HG02943 (cell line): ENCODE measurements around the gene CD2.

ENCODE experiments used
- ATAC-seq: cut with Tn5 transposase; IDR thresholded peaks from one replicate; pipeline ENCODE4 v1.9.1; 2021; ENCODE audit warnings: mild to moderate bottlenecking, low read depth, moderate library complexity; ENCODE audit not compliant: unreplicated experiment

Gene CD2

GRCh38 chr1:116759636-116760035 is 5.4 kb downstream of the CD2 start:
- ATAC-seq: no peak

DNA sequence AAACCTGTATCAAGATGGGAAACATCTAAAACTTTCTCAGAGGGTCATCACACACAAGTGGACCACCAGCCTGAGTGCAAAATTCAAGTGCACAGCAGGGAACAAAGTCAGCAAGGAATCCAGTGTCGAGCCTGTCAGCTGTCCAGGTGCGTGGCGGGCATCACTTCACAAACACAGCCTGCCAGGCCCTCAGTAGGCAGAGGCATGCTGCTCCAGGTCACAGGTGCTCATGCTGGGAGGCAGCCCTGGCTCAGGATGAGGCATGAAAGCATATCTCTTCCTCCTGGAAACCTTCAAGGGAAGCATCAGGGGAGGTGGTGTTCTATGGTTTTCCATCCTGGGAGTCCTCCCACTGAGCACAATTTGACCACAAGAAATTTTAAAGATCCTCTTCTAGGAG is 6.3 kb downstream of the CD2 start:
- no peak for ATAC-seq

DNA sequence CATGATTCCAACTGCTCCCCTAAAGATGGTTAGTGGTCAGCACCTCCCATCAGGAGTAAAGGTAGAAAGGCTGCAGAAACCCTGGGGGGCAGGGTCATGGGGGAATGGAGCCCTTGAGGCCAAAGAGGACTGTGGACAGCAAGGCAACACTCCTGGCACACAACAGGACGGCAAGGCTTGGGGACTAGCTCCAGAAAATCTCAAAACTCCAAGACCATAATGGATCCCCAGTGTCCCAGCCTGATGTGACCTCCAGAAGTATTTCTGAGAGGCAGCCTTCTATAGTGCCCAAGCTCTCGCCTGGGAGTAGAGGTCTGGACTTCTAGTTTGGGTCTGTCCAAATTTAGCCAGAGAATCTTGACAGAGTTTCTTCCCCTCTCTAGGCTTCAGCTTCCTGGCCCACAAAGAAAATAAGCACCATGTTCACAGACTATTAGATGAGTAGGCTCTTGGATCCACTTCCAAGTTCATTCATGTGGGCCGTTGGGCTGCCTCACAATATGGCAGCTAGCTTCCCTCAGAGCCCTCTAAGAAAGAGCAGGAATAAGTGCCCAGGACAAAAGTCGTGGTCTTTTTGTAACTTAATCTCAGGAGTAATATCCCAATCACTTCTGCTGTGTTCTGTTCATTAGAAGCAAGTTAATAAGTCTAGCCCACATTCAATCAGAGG is 6.9 kb downstream of the CD2 start:
- ATAC-seq: no peak

DNA sequence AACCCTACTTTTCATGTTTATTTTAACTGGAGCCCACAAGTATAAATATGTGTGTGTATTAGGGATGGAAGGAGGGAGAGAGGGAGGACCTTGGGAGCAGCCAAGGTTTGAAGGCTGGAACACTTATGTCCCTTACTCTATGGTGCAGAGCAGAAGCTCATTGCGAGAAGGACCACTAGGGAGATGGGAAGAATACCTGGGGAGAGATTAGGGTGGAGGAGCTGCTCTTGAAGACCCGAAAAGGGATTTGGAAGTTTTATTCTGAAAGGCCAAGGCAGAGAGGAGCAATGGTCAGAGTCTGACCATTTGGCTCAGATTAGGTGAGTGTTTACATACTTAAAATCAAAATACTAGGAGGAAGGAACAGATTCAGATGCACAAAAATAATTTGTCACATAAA is 8.1 kb downstream of the CD2 start:
- no peak for ATAC-seq

DNA sequence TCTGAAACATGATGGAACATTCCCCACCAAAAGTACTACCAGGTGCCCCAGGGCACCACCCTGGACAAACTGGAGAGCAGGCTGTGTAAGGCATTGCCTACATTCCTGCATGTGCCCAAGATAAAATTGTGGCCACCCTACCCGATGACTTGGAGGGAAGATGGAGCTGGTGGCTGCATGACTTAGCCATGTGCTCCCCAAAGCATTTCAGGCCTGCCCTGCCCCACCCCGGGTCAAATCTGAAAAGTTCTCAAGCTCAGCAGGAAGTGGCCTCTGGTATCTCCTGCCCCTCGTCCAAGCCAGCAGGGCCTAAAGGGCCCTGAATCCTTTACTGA is 8.5 kb downstream of the CD2 start:
- ATAC-seq: no peak

GRCh38 chr1:116763116-116763786 is 9.0 kb downstream of the CD2 start:
- no peak for ATAC-seq

DNA sequence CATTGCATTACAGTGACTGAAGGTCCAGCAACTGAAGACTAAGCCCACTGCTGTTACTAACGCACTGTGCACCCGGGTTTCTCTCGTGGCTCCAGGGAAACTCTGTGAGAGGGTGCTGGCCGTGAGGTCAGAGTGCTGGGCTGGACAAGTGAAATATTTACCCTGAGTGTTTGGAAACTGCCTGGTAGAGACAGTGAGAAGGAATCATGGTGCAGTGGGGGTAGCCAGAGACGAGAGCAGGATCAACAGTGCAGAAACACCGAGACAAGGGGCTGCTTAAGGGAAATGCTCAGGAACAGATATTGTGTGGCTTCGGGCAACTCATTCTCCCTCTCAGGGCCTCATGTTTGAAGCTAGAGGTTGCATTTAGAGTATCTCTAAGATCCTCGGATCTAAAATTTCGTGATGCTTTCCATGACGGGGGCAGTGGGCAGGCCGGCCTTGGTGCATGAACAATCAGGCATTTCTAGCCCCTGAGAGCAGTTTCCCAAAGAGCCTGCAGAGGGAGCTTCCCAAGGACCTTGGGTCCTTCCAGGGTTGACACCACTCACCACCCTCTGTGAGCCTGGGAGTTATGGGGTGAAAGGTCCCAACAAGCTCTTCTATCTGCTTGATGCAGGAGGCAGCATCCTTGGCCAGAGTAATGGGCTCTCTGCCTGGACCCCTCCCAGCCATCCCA is 9.7 kb downstream of the CD2 start:
- no peak for ATAC-seq

DNA sequence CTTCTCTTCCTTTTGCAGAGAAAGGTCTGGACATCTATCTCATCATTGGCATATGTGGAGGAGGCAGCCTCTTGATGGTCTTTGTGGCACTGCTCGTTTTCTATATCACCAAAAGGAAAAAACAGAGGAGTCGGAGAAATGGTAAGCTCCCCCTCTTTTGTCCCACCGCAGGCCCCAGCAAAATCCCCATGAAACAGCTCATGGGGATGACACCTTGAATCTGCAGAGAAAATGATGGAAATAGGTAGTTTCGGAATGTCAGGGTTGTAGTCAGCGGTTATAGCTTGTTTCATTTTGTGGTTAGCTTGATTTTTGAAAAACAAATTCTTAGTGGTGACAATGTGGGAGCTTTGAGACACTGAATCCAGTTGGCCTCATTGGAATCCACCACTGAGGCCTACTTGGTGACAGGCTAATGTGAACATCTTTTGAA is 10.3 kb downstream of the CD2 start:
- no peak for ATAC-seq

DNA sequence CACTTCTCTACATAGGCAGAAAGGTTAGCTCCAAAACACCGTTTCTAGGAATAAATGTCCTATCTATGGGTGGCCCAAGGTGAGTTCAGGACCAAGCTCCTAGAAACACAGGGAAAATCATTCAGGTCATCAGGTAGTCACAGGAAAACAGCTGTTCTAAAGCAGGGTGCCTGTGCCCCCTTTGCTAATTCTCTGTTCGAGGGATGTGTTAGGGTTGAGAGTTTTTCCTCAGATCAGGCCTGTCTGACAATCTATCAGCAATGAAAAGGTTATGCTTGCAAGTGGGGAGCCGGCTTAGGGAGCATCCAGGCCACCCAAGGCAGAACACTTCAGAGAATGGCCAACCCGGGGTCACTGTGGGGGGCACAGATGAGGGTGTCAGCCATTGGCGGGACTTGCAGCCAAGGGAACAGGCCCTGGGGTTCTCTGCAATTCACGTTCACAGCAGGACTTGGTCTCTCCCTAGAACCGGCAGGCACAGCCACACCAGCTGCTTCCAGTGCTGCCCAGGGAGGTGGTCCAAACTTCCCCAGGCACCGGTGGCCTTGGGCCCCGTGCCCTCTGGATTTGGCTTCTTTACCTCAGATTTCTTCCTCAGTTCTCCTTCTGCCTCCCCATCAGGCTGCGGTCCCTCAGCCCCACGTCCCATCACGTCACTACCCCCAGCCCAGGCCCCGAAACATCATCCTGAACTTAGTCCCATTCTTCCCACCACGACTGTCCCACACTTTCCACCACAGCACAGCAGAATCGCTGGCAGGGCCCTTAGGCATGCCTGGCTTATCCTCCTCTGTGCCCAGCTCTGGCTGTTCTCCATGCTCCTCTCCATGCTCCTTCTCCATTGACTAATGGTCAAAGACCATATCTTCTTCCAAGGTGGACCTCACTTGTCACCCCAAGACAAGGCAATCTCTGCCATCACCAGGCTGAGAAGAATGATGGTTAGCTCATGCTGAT is 11.0 kb downstream of the CD2 start:
- no peak for ATAC-seq

- ATAC-seq: no peak
Observed at GRCh38 chr1:116765962-116766361, 11.7 kb downstream of the CD2 start.

DNA sequence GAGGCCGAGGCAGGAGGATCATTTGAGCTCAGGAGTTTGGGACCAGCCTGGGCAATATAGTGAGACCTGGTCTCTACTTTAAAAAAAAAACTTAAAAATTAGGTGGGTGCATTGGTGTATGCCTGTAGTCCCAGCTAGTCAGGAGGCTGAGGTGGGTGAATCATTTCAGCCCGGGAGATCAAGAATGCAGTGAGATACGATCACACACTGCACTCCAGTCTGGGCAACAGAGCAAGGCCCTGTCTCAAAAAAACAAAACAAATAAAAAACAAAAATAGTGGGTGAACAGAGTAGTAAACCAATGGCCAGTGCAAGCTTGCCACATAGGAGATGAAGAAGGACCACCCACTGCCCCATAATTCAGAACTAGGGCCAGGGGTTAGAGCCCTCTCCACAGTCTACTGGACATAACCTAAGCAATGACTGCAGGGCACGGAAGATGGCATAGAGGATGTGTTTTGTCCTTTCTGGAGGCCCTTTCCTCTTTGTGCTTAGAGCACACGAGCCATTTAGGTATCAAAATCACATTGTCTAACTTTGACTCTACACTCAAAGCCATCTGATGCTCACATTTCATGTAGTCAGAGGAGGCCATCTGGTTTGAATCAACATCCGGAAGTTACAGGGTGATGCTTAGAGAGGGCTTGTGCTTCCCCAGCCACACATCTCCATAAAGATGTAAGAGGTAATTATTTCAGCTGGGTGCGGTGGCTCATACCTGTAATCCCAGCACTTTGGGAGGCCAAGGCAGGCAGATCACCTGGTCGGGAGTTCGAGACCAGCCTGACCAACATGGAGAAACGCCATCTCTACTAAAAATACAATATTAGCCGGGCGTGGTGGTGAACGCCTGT is 12.6 kb downstream of the CD2 start:
- no peak for ATAC-seq

DNA sequence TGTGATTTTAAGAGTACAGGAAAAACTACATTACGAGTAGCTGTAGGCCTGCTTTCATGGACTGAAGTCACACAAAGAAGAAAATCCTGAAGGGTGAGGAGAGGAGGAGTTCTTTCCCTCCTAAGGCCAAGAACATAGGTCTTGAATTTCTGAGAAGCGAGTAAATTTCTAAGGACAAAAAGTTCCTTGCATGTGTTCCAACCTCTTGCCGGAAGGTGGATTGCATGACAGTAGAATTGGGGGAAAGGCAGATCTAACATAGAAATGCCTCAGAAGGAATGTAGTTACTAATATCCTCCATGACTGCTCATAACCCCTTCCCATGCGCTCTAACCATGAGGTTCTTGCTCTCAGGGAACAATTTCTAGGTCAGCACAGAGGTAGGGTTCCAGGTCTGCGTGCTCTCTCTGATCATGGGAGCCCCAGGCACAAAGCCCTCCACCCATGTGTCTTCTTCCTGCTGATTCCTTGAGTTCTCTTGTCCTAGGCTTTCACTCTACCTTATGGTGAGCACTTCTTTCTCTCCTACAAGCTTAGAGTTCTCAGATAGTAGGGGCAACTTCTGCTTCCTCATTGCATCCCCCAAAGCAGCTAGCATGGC is 13.7 kb downstream of the CD2 start:
- no peak for ATAC-seq

DNA sequence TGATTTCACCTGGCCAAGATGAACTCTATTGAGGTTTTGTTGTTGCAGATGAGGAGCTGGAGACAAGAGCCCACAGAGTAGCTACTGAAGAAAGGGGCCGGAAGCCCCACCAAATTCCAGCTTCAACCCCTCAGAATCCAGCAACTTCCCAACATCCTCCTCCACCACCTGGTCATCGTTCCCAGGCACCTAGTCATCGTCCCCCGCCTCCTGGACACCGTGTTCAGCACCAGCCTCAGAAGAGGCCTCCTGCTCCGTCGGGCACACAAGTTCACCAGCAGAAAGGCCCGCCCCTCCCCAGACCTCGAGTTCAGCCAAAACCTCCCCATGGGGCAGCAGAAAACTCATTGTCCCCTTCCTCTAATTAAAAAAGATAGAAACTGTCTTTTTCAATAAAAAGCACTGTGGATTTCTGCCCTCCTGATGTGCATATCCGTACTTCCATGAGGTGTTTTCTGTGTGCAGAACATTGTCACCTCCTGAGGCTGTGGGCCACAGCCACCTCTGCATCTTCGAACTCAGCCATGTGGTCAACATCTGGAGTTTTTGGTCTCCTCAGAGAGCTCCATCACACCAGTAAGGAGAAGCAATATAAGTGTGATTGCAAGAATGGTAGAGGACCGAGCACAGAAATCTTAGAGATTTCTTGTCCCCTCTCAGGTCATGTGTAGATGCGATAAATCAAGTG is 14.3 kb downstream of the CD2 start:
- no peak for ATAC-seq

DNA sequence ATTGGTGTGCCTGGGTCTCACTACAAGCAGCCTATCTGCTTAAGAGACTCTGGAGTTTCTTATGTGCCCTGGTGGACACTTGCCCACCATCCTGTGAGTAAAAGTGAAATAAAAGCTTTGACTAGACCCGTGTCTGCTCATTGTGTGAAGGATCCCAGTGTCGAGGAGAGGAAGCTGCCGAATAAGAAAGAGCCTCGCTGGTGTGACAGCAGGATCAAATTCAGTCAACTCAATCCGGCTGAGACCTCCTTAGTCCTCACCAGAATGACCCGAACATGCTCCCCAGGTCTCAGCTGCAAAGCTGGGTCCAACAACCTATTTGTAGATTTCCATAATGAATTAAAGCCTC is 14.8 kb downstream of the CD2 start:
- ATAC-seq: no peak

DNA sequence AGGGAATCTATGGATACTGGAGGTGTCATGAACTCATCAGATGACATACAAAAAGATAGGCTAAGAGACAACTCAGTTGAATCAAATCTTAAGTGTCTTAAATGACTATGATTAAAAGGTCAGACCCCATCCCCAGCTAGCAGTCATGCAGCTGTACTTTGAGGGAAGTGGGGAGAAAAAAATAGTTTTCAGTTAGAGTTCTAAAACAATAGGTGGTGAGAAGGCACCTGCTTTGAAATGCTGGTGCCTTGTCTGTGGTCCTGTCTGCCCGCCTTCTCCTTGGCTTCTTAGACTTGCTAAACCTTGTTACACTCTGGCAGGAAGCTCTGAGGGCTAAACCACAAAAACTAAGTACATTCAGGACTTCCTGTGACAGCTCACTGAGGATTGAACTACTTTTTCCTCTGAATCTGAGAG is 15.3 kb downstream of the CD2 start:
- ATAC-seq: peak; percentile 73

GRCh38 chr1:116769994-116770393 is 15.8 kb downstream of the CD2 start:
- no peak for ATAC-seq

DNA sequence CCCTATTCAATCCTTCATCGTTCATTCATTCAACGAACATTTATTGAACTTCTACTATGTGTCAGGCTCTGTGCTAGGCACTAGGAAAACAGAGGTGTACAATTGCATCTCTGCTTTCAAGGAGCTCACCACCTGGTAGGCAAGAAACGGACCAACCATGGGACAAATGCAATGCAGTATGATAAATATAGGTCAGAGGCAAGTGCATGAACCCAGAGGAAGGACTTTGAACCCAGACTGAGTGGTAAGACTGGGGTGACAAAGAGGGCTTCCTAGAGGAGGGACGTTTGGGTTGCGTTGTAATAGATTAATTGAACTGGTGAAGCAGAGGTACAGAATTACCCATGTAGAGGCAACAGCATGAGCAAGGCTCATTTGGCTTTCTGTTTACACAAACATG is 16.4 kb downstream of the CD2 start:
- ATAC-seq: no peak

- ATAC-seq: no peak
Observed at GRCh38 chr1:116771997-116772647, 17.9 kb downstream of the CD2 start.

GRCh38 chr1:116772648-116773045 is 18.4 kb downstream of the CD2 start:
- no peak for ATAC-seq
